OCI-LY3 (cell line): ENCODE data around the gene BIRC7.

Experiments used
- H2AFZ ChIP-seq: fragments of 200-600, 300-600 bp; shearing (Covaris generic); 2 replicates; pipeline ENCODE4 v1.6.0; 2014; ENCODE audit warnings: antibody characterized with exemption, low read depth, low read length
- H3K27ac ChIP-seq: fragments of 200-600, 300-600 bp; sonication (generic); 2 replicates; pipeline ENCODE4 v1.5.1; 2014; ENCODE audit warnings: mild to moderate bottlenecking, low read length, moderate library complexity, mixed read lengths
- H3K27me3 ChIP-seq: fragments of 200-600, 300-600 bp; sonication (generic); 2 replicates; pipeline ENCODE4 v1.6.1; 2014; ENCODE audit warnings: low read depth, low read length, mixed read lengths
- H3K36me3 ChIP-seq: fragments of 200-600, 300-600 bp; sonication (generic); replicated peaks from 2 replicates; pipeline ENCODE3; 2014; ENCODE audit warnings: low read depth, low read length, mixed read lengths
- H3K4me1 ChIP-seq: fragments of 300-600, 200-600 bp; sonication (generic); 2 replicates; pipeline ENCODE4 v1.6.1; 2014; ENCODE audit warnings: low read length, mixed read lengths
- H3K4me2 ChIP-seq: fragments of 200-600, 300-600 bp; sonication (generic); 2 replicates; pipeline ENCODE4 v1.6.1; 2014; ENCODE audit warnings: low read length, mixed read lengths
- H3K4me3 ChIP-seq: fragments of 300-600, 200-600 bp; sonication (generic); 2 replicates; pipeline ENCODE4 v1.5.1; 2014; ENCODE audit warnings: antibody characterized with exemption, mild to moderate bottlenecking, low read length, moderate library complexity
- H3K79me2 ChIP-seq: fragments of 300-600, 200-600 bp; shearing (Covaris generic); 2 replicates; pipeline ENCODE4 v1.6.1; 2014; ENCODE audit warnings: mild to moderate bottlenecking, low read length, mixed read lengths
- H3K9ac ChIP-seq: fragments of 300-600, 200-600 bp; shearing (Covaris generic); 2 replicates; pipeline ENCODE4 v1.6.0; 2014; ENCODE audit warnings: mild to moderate bottlenecking, low read length, moderate library complexity
- H3K9me3 ChIP-seq: fragments of 200-600, 300-600 bp; shearing (Covaris generic); 2 replicates; pipeline ENCODE4 v1.6.1; 2014; ENCODE audit warnings: low read length, mixed read lengths; ENCODE audit not compliant: insufficient read depth
- H4K20me1 ChIP-seq: fragments of 200-600, 300-600 bp; sonication (generic); 2 replicates; pipeline ENCODE4 v1.6.1; 2016; ENCODE audit warnings: low read length, mixed read lengths; ENCODE audit not compliant: insufficient read depth
- EZH2phosphoT487 ChIP-seq: fragments of 200-600 bp; shearing (Covaris generic); IDR thresholded peaks from 2 replicates; pipeline ENCODE4 v1.6.1; 2018; ENCODE audit warnings: antibody characterized with exemption, mixed run types, low read depth
- TF ChIP-seq, protein P1 (sequence below): fragments of 200-600, 300-600 bp; sonication (generic); IDR thresholded peaks from 2 replicates; pipeline ENCODE4 v1.5.1; 2014; ENCODE audit warnings: antibody characterized with exemption, low read length, low read depth

BIRC7 gene

DNA sequence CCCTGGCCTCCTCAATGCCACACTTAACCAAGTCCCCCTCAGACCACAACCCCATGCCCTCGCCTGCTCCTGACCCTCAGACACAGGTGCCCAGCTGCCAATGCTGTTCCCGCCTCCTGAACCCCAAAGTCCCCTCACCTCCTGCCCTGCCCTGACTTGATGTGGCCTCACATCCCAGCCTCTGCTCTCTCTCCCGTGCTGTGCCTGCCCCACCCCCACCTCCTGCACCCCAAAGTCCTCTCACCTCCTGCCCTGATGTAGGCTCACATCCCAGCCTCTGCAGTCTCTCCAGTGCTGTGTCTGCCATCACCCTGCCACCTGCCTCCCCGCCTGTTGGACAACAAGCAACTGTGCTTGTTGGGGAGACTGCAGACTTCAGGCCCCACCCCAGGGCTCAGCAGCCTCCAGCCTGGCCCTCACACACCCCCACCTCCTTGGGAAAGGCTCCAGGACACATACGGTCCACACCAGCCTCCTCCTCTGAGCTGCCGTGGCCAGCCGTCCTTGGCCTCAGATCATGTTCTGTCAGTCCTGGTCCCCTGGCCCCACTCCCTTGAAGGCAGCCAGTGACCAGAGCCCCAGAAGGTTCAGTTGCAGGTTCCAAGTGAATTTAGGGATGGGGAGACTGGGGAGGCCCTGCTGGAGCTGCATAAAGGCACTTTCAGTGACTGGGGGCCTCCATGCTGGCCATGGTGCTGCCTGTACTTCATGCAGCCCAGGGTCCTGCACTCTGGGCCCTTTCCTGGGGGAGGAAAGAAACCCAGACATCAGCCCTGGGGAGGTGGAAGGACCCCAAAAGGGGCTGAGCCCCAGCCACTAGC lies 48.2 kb upstream of the BIRC7 start:
- TF ChIP-seq EZH2phosphoT487, result no peak
- TF ChIP-seq, protein P1, sequence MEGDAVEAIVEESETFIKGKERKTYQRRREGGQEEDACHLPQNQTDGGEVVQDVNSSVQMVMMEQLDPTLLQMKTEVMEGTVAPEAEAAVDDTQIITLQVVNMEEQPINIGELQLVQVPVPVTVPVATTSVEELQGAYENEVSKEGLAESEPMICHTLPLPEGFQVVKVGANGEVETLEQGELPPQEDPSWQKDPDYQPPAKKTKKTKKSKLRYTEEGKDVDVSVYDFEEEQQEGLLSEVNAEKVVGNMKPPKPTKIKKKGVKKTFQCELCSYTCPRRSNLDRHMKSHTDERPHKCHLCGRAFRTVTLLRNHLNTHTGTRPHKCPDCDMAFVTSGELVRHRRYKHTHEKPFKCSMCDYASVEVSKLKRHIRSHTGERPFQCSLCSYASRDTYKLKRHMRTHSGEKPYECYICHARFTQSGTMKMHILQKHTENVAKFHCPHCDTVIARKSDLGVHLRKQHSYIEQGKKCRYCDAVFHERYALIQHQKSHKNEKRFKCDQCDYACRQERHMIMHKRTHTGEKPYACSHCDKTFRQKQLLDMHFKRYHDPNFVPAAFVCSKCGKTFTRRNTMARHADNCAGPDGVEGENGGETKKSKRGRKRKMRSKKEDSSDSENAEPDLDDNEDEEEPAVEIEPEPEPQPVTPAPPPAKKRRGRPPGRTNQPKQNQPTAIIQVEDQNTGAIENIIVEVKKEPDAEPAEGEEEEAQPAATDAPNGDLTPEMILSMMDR, result no peak
- no peaks in the 10 kb centered on the region for H3K4me1 ChIP-seq

DNA sequence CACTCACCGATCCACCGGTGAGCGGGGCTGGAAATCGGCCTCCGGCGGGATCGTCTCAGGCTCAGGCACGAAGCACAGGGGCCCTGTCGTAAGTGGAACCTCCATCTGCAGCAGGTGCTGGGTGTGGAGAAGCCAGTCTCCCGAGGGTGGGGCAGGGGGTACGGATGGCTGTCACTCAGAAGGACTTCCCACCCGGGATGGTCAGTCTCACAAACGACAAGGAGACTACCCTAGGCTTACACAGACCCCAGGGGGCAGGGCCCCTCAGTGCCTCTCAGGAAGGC lies 47.6 kb upstream of the BIRC7 start:
- Histone ChIP-seq H3K79me2 (no peaks in the 10 kb centered on the region), H3K9me3 (no peaks in the 10 kb centered on the region), H3K27ac (no peak overlapping the region), H3K27me3 (no peaks in the 10 kb centered on the region), H2AFZ (no peak overlapping the region), H3K4me3 (no peak overlapping the region), H3K4me1 (no peaks in the 10 kb centered on the region), H3K9ac (no peak overlapping the region), H4K20me1 (no peaks in the 10 kb centered on the region), H3K4me2 (no peak overlapping the region), H3K36me3 (no peaks in the 10 kb centered on the region)
- TF ChIP-seq, protein P1, result no peak
- TF ChIP-seq EZH2phosphoT487, result no peak

More for the DNA sequence above, 48.2 kb upstream of the BIRC7 start:
- Histone ChIP-seq H3K36me3 (no peaks in the 10 kb centered on the region), H4K20me1 (no peaks in the 10 kb centered on the region), H3K27ac (no peak overlapping the region), H3K9ac (no peak overlapping the region), H3K79me2 (no peaks in the 10 kb centered on the region), H2AFZ (no peak overlapping the region), H3K9me3 (no peaks in the 10 kb centered on the region), H3K4me2 (no peak overlapping the region), H3K27me3 (no peaks in the 10 kb centered on the region), H3K4me3 (no peak overlapping the region)

GRCh38 chr20:63188641-63189321 lies 46.9 kb upstream of the BIRC7 start:
- no peak overlapping the region for H2AFZ ChIP-seq
- no peak overlapping the region for H3K4me3 ChIP-seq
- H3K9me3 ChIP-seq, result no peaks in the 10 kb centered on the region
- no peaks in the 10 kb centered on the region for H3K27me3 ChIP-seq
- no peak overlapping the region for H3K9ac ChIP-seq
- no peaks in the 10 kb centered on the region for H3K36me3 ChIP-seq
- H3K27ac ChIP-seq, result no peak overlapping the region
- H3K4me2 ChIP-seq, result no peak overlapping the region
- H4K20me1 ChIP-seq, result 0 out of 2 replicates have a peak, but pooled peaks cover 1% of the 10 kb centered on the region
- peaks cover under 1% of the 10 kb centered on the region; the same call in 1 of the 2 replicates for H3K79me2 ChIP-seq
- H3K4me1 ChIP-seq, result no peaks in the 10 kb centered on the region
- TF ChIP-seq, protein P1, result no peak
- no peak for TF ChIP-seq EZH2phosphoT487

- H3K27ac ChIP-seq, result no peak overlapping the region
- no peak overlapping the region for H3K4me2 ChIP-seq
- no peak overlapping the region for H3K4me3 ChIP-seq
- H3K9me3 ChIP-seq, result no peaks in the 10 kb centered on the region
- no peaks in the 10 kb centered on the region for H3K27me3 ChIP-seq
- H3K79me2 ChIP-seq, result peaks cover 5% of the 10 kb centered on the region
- no peaks in the 10 kb centered on the region for H3K36me3 ChIP-seq
- TF ChIP-seq, protein P1, result no peak
- TF ChIP-seq EZH2phosphoT487, result no peak
- peaks cover 6% of the 10 kb centered on the region; the same call in 1 of the 2 replicates for H4K20me1 ChIP-seq
- H3K9ac ChIP-seq, result no peak overlapping the region
- H3K4me1 ChIP-seq, result no peaks in the 10 kb centered on the region
- H2AFZ ChIP-seq, result no peak overlapping the region
Observed at GRCh38 chr20:63189322-63189642, 46.4 kb upstream of the BIRC7 start.
